HepG2 (cell line): ENCODE data around the gene BCAS4. TPM values are rescaled to one million over a fixed set of nuclear protein-coding genes. Genes with fewer than 3 reads are reported as not detected.

Experiments
- ATAC-seq: fragments of 200-7000 bp; cut with Tn5 transposase; 3 replicates; pipeline ENCODE4 v1.9.1; 2020; ENCODE audit warnings: mild to moderate bottlenecking, moderate library complexity
- BruUV-seq: library from RNA; stranded (reverse); fragments of 400-500 nt; replicated peaks from 2 replicates; lab custom pipeline; 2021; lab: Mats Ljungman, UMichigan
- CTCF ChIA-PET: fragments of 300-600 bp; formaldehyde crosslinking; extraction: SDS; loops from one replicate; lab custom pipeline; 2021; ENCODE audit warnings: low total read pairs, inconsistent platforms, low intra/inter-chr PET ratio; lab: Yijun Ruan, JAX
- POLR2A ChIA-PET: fragments of 350-600 bp; sonication (Branson Sonifier 250); formaldehyde crosslinking; loops from one replicate; lab custom pipeline; 2020; ENCODE audit warnings: antibody characterized with exemption, inconsistent platforms; lab: Yijun Ruan, JAX
- DNase-seq: peaks from one replicate; pipeline ENCODE4 v3.0.0-alpha.2; 2015; ENCODE audit warnings: low spot score
- FAIRE-seq: peaks from 3 replicates; lab custom pipeline; 2011; peaks lifted over from hg19 to GRCh38; lab: Jason Lieb, UNC
- H2AFZ ChIP-seq: one replicate; pipeline ENCODE4 v1.6.1; 2011; ENCODE audit warnings: low read length, inconsistent platforms
- H3K27ac ChIP-seq: fragments of 300-600 bp; 3 replicates; pipeline ENCODE4 v1.8.0; 2011; ENCODE audit warnings: mixed run types, mild to moderate bottlenecking, mixed read lengths, low read length, inconsistent platforms; ENCODE audit not compliant: insufficient read depth; ENCODE audit errors: extremely low read length
- H3K27me3 ChIP-seq, 2 experiments: fragments of 200-600 bp in 1 of 2; 2 replicates in 1 of 2; 3 replicates in 1 of 2; pipeline versions ENCODE4 v1.6.0 to v1.8.0; 2011; ENCODE audit warnings: low read length in 2 of 2, mild to moderate bottlenecking in 2 of 2, moderate library complexity in 2 of 2, inconsistent platforms in 1 of 2; ENCODE audit not compliant: insufficient read depth in 2 of 2, control insufficient read depth in 1 of 2
- H3K36me3 ChIP-seq, 2 experiments: fragments of 200-600 bp in 1 of 2; replicated peaks in 1 of 2; 2 replicates in 1 of 2; 3 replicates in 1 of 2; pipeline versions ENCODE4 v1.5.1 to v1.8.0; 2011; ENCODE audit warnings: low read length in 2 of 2, inconsistent platforms in 1 of 2; ENCODE audit not compliant: insufficient read depth in 2 of 2, control insufficient read depth in 1 of 2
- H3K4me1 ChIP-seq: 2 replicates; pipeline ENCODE4 v1.5.1; 2012; ENCODE audit warnings: low read length, inconsistent platforms; ENCODE audit not compliant: insufficient read depth
- H3K4me2 ChIP-seq: 2 replicates; pipeline ENCODE4 v1.6.0; 2011; ENCODE audit warnings: low read depth, low read length, inconsistent platforms
- H3K4me3 ChIP-seq, 3 experiments: fragments of 200-600 bp in 1 of 3; sonication (generic), shearing (Covaris generic) in 1 of 3; replicated peaks in 1 of 3; 2 replicates each; pipeline ENCODE4 v1.5.1; 2011 to 2016; ENCODE audit warnings: low read length in 3 of 3, inconsistent platforms in 2 of 3, low read depth in 2 of 3, mild to moderate bottlenecking in 2 of 3, control low read depth in 1 of 3, mixed read lengths in 1 of 3; ENCODE audit not compliant: insufficient read depth in 1 of 3
- H3K79me2 ChIP-seq: one replicate; pipeline ENCODE4 v1.6.1; 2011; ENCODE audit warnings: low read length, inconsistent platforms; ENCODE audit not compliant: insufficient read depth
- H3K9ac ChIP-seq: 2 replicates; pipeline ENCODE4 v1.6.0; 2011; ENCODE audit warnings: mild to moderate bottlenecking, low read depth, low read length, inconsistent platforms; ENCODE audit not compliant: insufficient read depth
- H3K9me3 ChIP-seq: 2 replicates; pipeline ENCODE4 v1.5.1; 2012; ENCODE audit warnings: mild to moderate bottlenecking, low read length
- H4K20me1 ChIP-seq: 2 replicates; pipeline ENCODE4 v1.6.0; 2011; ENCODE audit warnings: inconsistent platforms, mild to moderate bottlenecking, low read length, moderate library complexity; ENCODE audit not compliant: insufficient read depth
- ARHGAP35 ChIP-seq: sonication (generic); formaldehyde crosslinking; IDR thresholded peaks from 2 replicates; pipeline ENCODE4 v1.9.0; 2022; ENCODE audit warnings: mild to moderate bottlenecking, inconsistent platforms, moderate library complexity, missing genetic modification reagents, borderline replicate concordance
- PCBP2 ChIP-seq: fragments of 200-400 bp; formaldehyde crosslinking; optimal IDR thresholded peaks from 2 replicates; pipeline ENCODE3; 2018; ENCODE audit warnings: low read length, low read depth; ENCODE audit not compliant: poor library complexity, severe bottlenecking
- POLR2AphosphoS2 ChIP-seq: IDR thresholded peaks from 2 replicates; pipeline ENCODE4 v1.6.1; 2011; ENCODE audit warnings: low read depth, low read length, improper control_type of control experiment
- PTBP1 ChIP-seq: fragments of 200-400 bp; formaldehyde crosslinking; IDR thresholded peaks from 2 replicates; pipeline ENCODE4 v1.6.1; 2018; ENCODE audit warnings: low read length, low read depth; ENCODE audit not compliant: poor library complexity, severe bottlenecking
- RBM22 ChIP-seq: fragments of 200-400 bp; formaldehyde crosslinking; optimal IDR thresholded peaks from 2 replicates; pipeline ENCODE3; 2017; ENCODE audit warnings: mild to moderate bottlenecking, low read length, moderate library complexity
- SALL2 ChIP-seq: sonication (generic); formaldehyde crosslinking; IDR thresholded peaks from 2 replicates; pipeline ENCODE4 v1.8.1; 2023; ENCODE audit warnings: mild to moderate bottlenecking, missing genetic modification reagents, inconsistent platforms
- SMAD9 ChIP-seq: sonication (generic); formaldehyde crosslinking; IDR thresholded peaks from 2 replicates; pipeline ENCODE4 v1.5.1; 2020; ENCODE audit warnings: mild to moderate bottlenecking, missing genetic modification reagents
- SNAPC2 ChIP-seq: sonication (generic); formaldehyde crosslinking; IDR thresholded peaks from 2 replicates; pipeline ENCODE4 v1.8.1; 2022; ENCODE audit warnings: mild to moderate bottlenecking, missing genetic modification reagents
- SRF ChIP-seq: IDR thresholded peaks from 2 replicates; pipeline ENCODE4 v1.6.1; 2011; ENCODE audit warnings: mild to moderate bottlenecking, low read depth, low read length, moderate library complexity
- TCF7 ChIP-seq: sonication (generic); IDR thresholded peaks from 2 replicates; pipeline ENCODE4 v1.6.1; 2016; ENCODE audit warnings: antibody characterized with exemption, low read depth
- ZNF556 ChIP-seq: sonication (generic); formaldehyde crosslinking; IDR thresholded peaks from 2 replicates; pipeline ENCODE4 v1.4.0; 2020; ENCODE audit warnings: mild to moderate bottlenecking, missing genetic modification reagents, borderline replicate concordance
- ZNF562 ChIP-seq: sonication (generic); formaldehyde crosslinking; IDR thresholded peaks from 2 replicates; pipeline ENCODE4 v1.8.0; 2022; ENCODE audit warnings: missing genetic modification reagents, borderline replicate concordance
- WGBS: methylation state at CpG from one replicate; pipeline ENCODE4 v1.1.6; 2017; ENCODE audit warnings: low lambda C conversion rate; 5-methylcytosine and 5-hydroxymethylcytosine counted together
- in situ Hi-C: cut with HindIII; loops from 2 replicates; pipeline ENCODE4 v1.10.0; 2017; ENCODE audit warnings: low pct_unique_long_range_greater_than_20kb; ENCODE audit not compliant: extremely low pct_ligation_motif_present
- intact Hi-C: fragments of 100-400 bp; cut with micrococcal nuclease; formaldehyde crosslinking; loops from one replicate; pipeline ENCODE4 v1.10.0; 2022; ENCODE audit not compliant: unreplicated experiment
- polyA plus RNA-seq, 8 experiments: library from polyadenylated mRNA; depleted of rRNA in 3 of 8; stranded (reverse) in 7 of 8; unstranded in 1 of 8; fragments of >200 nt; fragmentation: Illumina TruSeq in 4 of 8; extraction: Trizol in 4 of 8; gene quantifications; 2 replicates each; pipeline versions ENCODE4 v1.2.1 to v1.2.3, GENCODE V29; 2011 to 2016; ENCODE audit warnings: low read depth in 4 of 8, missing spikeins in 1 of 8, mixed read lengths in 1 of 8; ENCODE audit not compliant: insufficient read depth in 1 of 8
- total RNA-seq, 5 experiments: library from RNA; depleted of rRNA; stranded (reverse); fragments of >200 nt; fragmentation: Illumina TruSeq; extraction: Trizol; gene quantifications; 2 replicates each; pipeline ENCODE4 v1.2.3, GENCODE V29; 2016; ENCODE audit warnings: low read depth in 1 of 5
- TF ChIP-seq, protein P1 (sequence below): IDR thresholded peaks from 2 replicates; pipeline ENCODE4 v1.4.0; 2020; ENCODE audit warnings: mild to moderate bottlenecking, missing genetic modification reagents

BCAS4 gene
- total and polyA plus RNA-seq, 2 of the 13 experiments (the other 11 are each of a cell fraction or from before 2014, with no cell fraction given) = 7.2 to 8.0 TPM

DNA sequence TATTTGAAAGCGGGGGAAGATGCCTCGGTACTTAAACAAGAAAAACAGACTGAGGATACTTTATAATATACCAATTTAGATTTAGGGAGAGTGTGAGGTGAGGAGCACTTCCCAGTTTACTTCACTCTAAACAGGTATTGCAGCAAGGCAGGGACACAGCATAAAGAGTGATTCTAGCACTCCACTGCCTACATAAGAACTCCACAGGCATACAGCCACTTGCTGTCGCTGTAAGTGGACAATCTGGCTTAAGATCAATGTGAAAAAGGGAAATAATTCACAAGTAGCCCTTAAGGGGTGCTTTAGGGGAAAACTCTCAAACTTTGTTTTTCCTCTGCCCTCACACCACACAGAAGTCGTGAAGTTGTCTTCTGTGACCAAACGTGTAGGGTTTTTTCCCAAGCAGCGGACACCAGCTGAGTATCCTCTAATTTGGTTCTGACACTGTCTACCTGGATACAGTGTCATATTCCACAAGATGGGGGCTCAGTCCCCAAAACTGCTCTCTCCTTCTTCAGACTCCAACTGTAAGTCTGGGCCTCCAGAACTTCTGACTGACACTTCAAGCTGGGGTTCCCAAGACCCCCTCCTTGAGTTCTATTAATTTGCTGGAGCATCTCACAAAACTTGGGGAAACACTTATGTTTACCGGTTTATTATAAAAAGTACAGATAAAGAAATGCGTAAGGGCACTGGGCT, 127.1 kb downstream of the BCAS4 start:
- Histone ChIP-seq H2AFZ (no peak overlapping the region), H3K9ac (no peak overlapping the region), H3K27ac (no peak overlapping the region), H3K27me3 (no peaks in the 10 kb centered on the region), H3K4me2 (no peak overlapping the region), H3K4me3 (no peak overlapping the region), H3K79me2 (peaks cover 95% of the 10 kb centered on the region), H3K4me1 (peaks cover 12% of the 10 kb centered on the region), H3K36me3 (peaks cover 14 to 58% of the 10 kb centered on the region in 2 experiments), H3K9me3 (no peaks in the 10 kb centered on the region), H4K20me1 (peaks cover 70% of the 10 kb centered on the region)
- WGBS = 98% methylated on average over 8 of the region's 8 CpGs
- no TSS peak for BruUV-seq
- POLR2A ChIA-PET = interaction anchor here (1.2 to 2.5 kb wide), 2 partner anchors 7 to 9 kb away, joined by 4 to 8 read pairs; partner anchors contain the start of gene ADNP
- in situ Hi-C loops = no loop called here
- CTCF ChIA-PET = no interaction called here
- peak; percentile 27; the same call in 2 of the 3 replicates for ATAC-seq
- intact Hi-C loops = no loop called here
- TF ChIP-seq RBM22 = peak; percentile 62
- 0 out of 2 replicates have a peak, but pooled peaks have one; percentile 23 for TF ChIP-seq SNAPC2
- TF ChIP-seq SRF = no peak
- no peak for DNase-seq
- FAIRE-seq = no peak

GRCh38 chr20:50924261-50924920, 129.5 kb downstream of the BCAS4 start:
- no peak for TF ChIP-seq ZNF556 (CRISPR knock-in tag)
- TF ChIP-seq SALL2 (CRISPR knock-in tag) = no peak
- peak; percentile 37; the same call in 1 of the 2 replicates for TF ChIP-seq POLR2AphosphoS2
- no peak for TF ChIP-seq TCF7
- no peak for TF ChIP-seq ARHGAP35 (CRISPR knock-in tag)
- TF ChIP-seq, protein P1, sequence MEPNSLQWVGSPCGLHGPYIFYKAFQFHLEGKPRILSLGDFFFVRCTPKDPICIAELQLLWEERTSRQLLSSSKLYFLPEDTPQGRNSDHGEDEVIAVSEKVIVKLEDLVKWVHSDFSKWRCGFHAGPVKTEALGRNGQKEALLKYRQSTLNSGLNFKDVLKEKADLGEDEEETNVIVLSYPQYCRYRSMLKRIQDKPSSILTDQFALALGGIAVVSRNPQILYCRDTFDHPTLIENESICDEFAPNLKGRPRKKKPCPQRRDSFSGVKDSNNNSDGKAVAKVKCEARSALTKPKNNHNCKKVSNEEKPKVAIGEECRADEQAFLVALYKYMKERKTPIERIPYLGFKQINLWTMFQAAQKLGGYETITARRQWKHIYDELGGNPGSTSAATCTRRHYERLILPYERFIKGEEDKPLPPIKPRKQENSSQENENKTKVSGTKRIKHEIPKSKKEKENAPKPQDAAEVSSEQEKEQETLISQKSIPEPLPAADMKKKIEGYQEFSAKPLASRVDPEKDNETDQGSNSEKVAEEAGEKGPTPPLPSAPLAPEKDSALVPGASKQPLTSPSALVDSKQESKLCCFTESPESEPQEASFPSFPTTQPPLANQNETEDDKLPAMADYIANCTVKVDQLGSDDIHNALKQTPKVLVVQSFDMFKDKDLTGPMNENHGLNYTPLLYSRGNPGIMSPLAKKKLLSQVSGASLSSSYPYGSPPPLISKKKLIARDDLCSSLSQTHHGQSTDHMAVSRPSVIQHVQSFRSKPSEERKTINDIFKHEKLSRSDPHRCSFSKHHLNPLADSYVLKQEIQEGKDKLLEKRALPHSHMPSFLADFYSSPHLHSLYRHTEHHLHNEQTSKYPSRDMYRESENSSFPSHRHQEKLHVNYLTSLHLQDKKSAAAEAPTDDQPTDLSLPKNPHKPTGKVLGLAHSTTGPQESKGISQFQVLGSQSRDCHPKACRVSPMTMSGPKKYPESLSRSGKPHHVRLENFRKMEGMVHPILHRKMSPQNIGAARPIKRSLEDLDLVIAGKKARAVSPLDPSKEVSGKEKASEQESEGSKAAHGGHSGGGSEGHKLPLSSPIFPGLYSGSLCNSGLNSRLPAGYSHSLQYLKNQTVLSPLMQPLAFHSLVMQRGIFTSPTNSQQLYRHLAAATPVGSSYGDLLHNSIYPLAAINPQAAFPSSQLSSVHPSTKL = no peak
- TF ChIP-seq ZNF562 (CRISPR knock-in tag) = no peak
- no peak for TF ChIP-seq SMAD9
- TF ChIP-seq RBM22 = peak; percentile 74
- TF ChIP-seq PCBP2 = no peak
- TF ChIP-seq PTBP1 = no peak
- DNase-seq = no peak
- WGBS = 93% methylated on average over 2 of the region's 2 CpGs
- no peak overlapping the region for H3K27ac ChIP-seq
- H3K79me2 ChIP-seq = peaks cover 96% of the 10 kb centered on the region
- H3K9ac ChIP-seq = no peak overlapping the region
- CTCF ChIA-PET = no interaction called here
- H3K4me1 ChIP-seq = peaks cover 36% of the 10 kb centered on the region
- no peak for FAIRE-seq
- H3K9me3 ChIP-seq = no peaks in the 10 kb centered on the region
- BruUV-seq = no TSS peak
- no peak overlapping the region for H3K4me2 ChIP-seq
- H3K27me3 ChIP-seq = no peaks in the 10 kb centered on the region
- ATAC-seq = no peak
- intact Hi-C loops = no loop called here
- in situ Hi-C loops = no loop called here
- H4K20me1 ChIP-seq = peaks cover 77% of the 10 kb centered on the region
- POLR2A ChIA-PET = no interaction called here
- no peak overlapping the region for H3K4me3 ChIP-seq
- peaks cover 18 to 57% of the 10 kb centered on the region in 2 experiments for H3K36me3 ChIP-seq
- no peak overlapping the region for H2AFZ ChIP-seq
